Mucosa of descending colon (tissue), 3 donors: ENCODE results near the gene GRPEL1. TPM values are rescaled to one million over a fixed set of nuclear protein-coding genes. Genes with fewer than 3 reads are reported as not detected.

ENCODE experiments used
- ATAC-seq: fragments of 200-7000 bp; cut with Tn5 transposase; one replicate; pipeline ENCODE4 v1.9.1; 2020; ENCODE audit warnings: mild to moderate bottlenecking, moderate library complexity
- DNase-seq, 3 donors: peaks; one replicate each; pipeline ENCODE4 v3.0.0-alpha.2; 2020
- H3K36me3 ChIP-seq: fragments of 200-600 bp; one replicate; pipeline ENCODE4 v1.8.0; 2021; ENCODE audit warnings: low read depth, mild to moderate bottlenecking
- H3K4me1 ChIP-seq: fragments of 200-600 bp; one replicate; pipeline ENCODE4 v1.8.0; 2021; ENCODE audit warnings: low read depth, mild to moderate bottlenecking
- H3K4me3 ChIP-seq: fragments of 200-600 bp; one replicate; pipeline ENCODE4 v1.8.0; 2021; ENCODE audit warnings: mild to moderate bottlenecking
- H3K9me3 ChIP-seq: fragments of 200-600 bp; one replicate; pipeline ENCODE4 v1.8.0; 2021; ENCODE audit warnings: mild to moderate bottlenecking
- intact Hi-C, 2 donors: fragments of 100-400 bp; cut with DNase I in 1 of 2; cut with micrococcal nuclease in 1 of 2; formaldehyde crosslinking; loops; one replicate each; pipeline versions ENCODE4 v1.11.0 to v1.11.1; 2022; cut with DNase I, micrococcal nuclease
- total RNA-seq, 3 donors: library from RNA; stranded (reverse); fragmentation: NEBNext Ultra II Directional in 2 of 3; extraction: Animal tissue kit (Norgen Biotek cat#: 25700) in 2 of 3; gene quantifications; one replicate each; pipeline versions ENCODE4 v1.2.1 to v1.2.4, GENCODE V29; 2021 to 2023
- TF ChIP-seq, protein P1 (sequence below): fragments of 200-600 bp; IDR thresholded peaks from one replicate; pipeline ENCODE4 v1.8.0; 2022; ENCODE audit warnings: antibody characterized with exemption, mild to moderate bottlenecking
- donor health status: DM: no; HTN: no; CAD: no; lungs with moderate emphysema.
- donor health status: DM: no; HTN: no; CAD: no.
- donor health status: DM: no; HTN: yes; CAD: no.

The GRPEL1 gene
- total RNA-seq, 3 donors from 2014 or later, result 27.5 to 31.5 (median 28.4) TPM

DNA sequence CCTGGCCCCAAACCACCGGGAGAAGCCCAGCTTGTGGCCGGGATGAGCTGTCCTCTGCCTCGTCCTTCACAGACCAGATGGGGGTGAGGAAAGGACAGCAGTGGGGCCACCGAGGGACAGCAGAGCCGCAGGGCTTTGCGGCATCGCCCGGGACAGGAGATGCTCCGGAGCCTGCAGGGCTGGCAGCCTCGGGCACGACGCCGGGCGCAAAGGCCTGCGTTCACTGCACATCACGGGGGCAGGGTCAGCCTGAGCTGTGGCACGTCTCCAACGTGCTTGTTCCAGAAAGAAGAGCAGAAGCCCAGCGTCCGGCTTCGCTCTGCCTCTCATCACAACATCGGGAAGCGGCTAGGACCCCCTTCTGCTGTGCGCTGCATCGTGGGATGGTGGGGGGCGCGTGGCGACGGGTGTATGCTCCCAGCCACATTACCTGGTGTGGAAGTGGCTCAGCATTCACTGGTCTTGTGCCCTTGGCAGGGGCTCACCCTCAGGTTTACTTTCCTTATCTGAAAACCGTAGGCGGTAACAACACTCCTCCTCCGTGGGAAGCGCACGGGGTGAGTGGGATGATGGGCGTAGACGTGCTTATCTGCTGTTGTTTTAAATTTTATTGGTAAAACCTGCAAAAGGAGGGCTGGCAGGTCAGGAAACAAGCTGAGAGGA is 17.3 kb downstream of the GRPEL1 start:
- no peak overlapping the region for H3K4me3 ChIP-seq
- no peaks in the 10 kb centered on the region for H3K36me3 ChIP-seq
- peaks cover 4% of the 10 kb centered on the region for H3K4me1 ChIP-seq
- DNase-seq, result no peak
- intact Hi-C loops, result no loop called here
- ATAC-seq, result no peak
- TF ChIP-seq, protein P1, sequence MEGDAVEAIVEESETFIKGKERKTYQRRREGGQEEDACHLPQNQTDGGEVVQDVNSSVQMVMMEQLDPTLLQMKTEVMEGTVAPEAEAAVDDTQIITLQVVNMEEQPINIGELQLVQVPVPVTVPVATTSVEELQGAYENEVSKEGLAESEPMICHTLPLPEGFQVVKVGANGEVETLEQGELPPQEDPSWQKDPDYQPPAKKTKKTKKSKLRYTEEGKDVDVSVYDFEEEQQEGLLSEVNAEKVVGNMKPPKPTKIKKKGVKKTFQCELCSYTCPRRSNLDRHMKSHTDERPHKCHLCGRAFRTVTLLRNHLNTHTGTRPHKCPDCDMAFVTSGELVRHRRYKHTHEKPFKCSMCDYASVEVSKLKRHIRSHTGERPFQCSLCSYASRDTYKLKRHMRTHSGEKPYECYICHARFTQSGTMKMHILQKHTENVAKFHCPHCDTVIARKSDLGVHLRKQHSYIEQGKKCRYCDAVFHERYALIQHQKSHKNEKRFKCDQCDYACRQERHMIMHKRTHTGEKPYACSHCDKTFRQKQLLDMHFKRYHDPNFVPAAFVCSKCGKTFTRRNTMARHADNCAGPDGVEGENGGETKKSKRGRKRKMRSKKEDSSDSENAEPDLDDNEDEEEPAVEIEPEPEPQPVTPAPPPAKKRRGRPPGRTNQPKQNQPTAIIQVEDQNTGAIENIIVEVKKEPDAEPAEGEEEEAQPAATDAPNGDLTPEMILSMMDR, result no peak
- no peaks in the 10 kb centered on the region for H3K9me3 ChIP-seq

- intact Hi-C loops, result no loop called here
- DNase-seq (peak in 1 of 3 donors; percentile 22), ATAC-seq (no peak)
- Histone ChIP-seq H3K4me1 (peaks cover 12% of the 10 kb centered on the region), H3K9me3 (no peaks in the 10 kb centered on the region), H3K4me3 (no peak overlapping the region), H3K36me3 (no peaks in the 10 kb centered on the region)
- TF ChIP-seq, protein P1, result no peak
Measured at GRCh38 chr4:7049739-7050138, 18.1 kb downstream of the GRPEL1 start.

GRCh38 chr4:7049295-7049694 is 18.6 kb downstream of the GRPEL1 start:
- TF ChIP-seq, protein P1, result no peak
- no peaks in the 10 kb centered on the region for H3K36me3 ChIP-seq
- intact Hi-C loops, result no loop called here
- DNase-seq (no peak), ATAC-seq (no peak)
- peaks cover 17% of the 10 kb centered on the region for H3K4me1 ChIP-seq
- no peak overlapping the region for H3K4me3 ChIP-seq
- H3K9me3 ChIP-seq, result no peaks in the 10 kb centered on the region

GRCh38 chr4:7048642-7049041 is 19.2 kb downstream of the GRPEL1 start:
- H3K4me1 ChIP-seq, result peaks cover 20% of the 10 kb centered on the region
- ATAC-seq, result no peak

GRCh38 chr4:7046971-7047370 is 20.9 kb downstream of the GRPEL1 start:
- peaks cover 4% of the 10 kb centered on the region for H3K36me3 ChIP-seq
- intact Hi-C loops, result no loop called here
- DNase-seq (no peak), ATAC-seq (no peak)
- no peak overlapping the region for H3K4me3 ChIP-seq
- H3K9me3 ChIP-seq, result no peaks in the 10 kb centered on the region
- TF ChIP-seq, protein P1, result no peak
- peaks cover 22% of the 10 kb centered on the region for H3K4me1 ChIP-seq

More at GRCh38 chr4:7048642-7049041, 19.2 kb downstream of the GRPEL1 start:
- Histone ChIP-seq H3K4me3 (no peak overlapping the region), H3K36me3 (no peaks in the 10 kb centered on the region), H3K9me3 (no peaks in the 10 kb centered on the region)
- intact Hi-C loops, result no loop called here
- TF ChIP-seq, protein P1, result no peak
- DNase-seq, result no peak
